DND-41 (cell line): ENCODE data around the gene RCAN2.

ENCODE experiments used
- EZH2 ChIP-seq: IDR thresholded peaks from 3 replicates; pipeline ENCODE4 v1.6.1; 2012; ENCODE audit warnings: borderline replicate concordance, low read depth, mild to moderate bottlenecking, moderate library complexity, low read length, inconsistent platforms; ENCODE audit not compliant: severe bottlenecking
- TF ChIP-seq, protein P1 (sequence below): IDR thresholded peaks from 2 replicates; pipeline ENCODE4 v1.5.1; 2012; ENCODE audit warnings: borderline replicate concordance, low read length, moderate library complexity, mild to moderate bottlenecking; ENCODE audit not compliant: poor library complexity, severe bottlenecking; ENCODE audit errors: extremely low read depth

- TF ChIP-seq, protein P1, sequence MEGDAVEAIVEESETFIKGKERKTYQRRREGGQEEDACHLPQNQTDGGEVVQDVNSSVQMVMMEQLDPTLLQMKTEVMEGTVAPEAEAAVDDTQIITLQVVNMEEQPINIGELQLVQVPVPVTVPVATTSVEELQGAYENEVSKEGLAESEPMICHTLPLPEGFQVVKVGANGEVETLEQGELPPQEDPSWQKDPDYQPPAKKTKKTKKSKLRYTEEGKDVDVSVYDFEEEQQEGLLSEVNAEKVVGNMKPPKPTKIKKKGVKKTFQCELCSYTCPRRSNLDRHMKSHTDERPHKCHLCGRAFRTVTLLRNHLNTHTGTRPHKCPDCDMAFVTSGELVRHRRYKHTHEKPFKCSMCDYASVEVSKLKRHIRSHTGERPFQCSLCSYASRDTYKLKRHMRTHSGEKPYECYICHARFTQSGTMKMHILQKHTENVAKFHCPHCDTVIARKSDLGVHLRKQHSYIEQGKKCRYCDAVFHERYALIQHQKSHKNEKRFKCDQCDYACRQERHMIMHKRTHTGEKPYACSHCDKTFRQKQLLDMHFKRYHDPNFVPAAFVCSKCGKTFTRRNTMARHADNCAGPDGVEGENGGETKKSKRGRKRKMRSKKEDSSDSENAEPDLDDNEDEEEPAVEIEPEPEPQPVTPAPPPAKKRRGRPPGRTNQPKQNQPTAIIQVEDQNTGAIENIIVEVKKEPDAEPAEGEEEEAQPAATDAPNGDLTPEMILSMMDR, result no peak
- no peak for TF ChIP-seq EZH2
Observed at GRCh38 chr6:46186583-46186982, 304.7 kb downstream of the RCAN2 start.
